ENCODE data around the gene UTF1. TPM values are rescaled to one million over a fixed set of nuclear protein-coding genes. Genes with fewer than 3 reads are reported as not detected.

The UTF1 gene
- not detected for polyA plus RNA-seq (2012; ENCODE audit: insufficient read depth, insufficient read length, low read depth)

- DNase-seq: no peak
- no peak for TF ChIP-seq CTCF (IDR thresholded peaks at IDR 0.05; ENCODE audit: low read depth, low read length)
- H3K4me1 ChIP-seq: no peaks in the 10 kb centered on the region
- H3K27me3 ChIP-seq: peaks cover 73% of the 10 kb centered on the region
- H3K9me3 ChIP-seq: no peaks in the 10 kb centered on the region
- H3K36me3 ChIP-seq: no peaks in the 10 kb centered on the region
- no peak within 1 kb of the TSS for H3K4me3 ChIP-seq (ENCODE audit: low read depth, low read length)
Observed at GRCh38 chr10:133230044-133230361, at the start of gene UTF1. Gene UTF1, plus strand, starts transcription at chr10:133230217. Its CDS starts 72 bp downstream, at chr10:133230289.

GRCh38 chr10:133180965-133181639 is 48.9 kb upstream of the UTF1 start:
- H3K36me3 ChIP-seq: no peaks in the 10 kb centered on the region
- DNase-seq: peak; percentile 2
- H3K4me1 ChIP-seq: no peaks in the 10 kb centered on the region
- no peaks in the 10 kb centered on the region for H3K9me3 ChIP-seq
- H3K4me3 ChIP-seq (ENCODE audit: low read depth, low read length): no peak overlapping the region
- H3K27me3 ChIP-seq: peaks cover 43% of the 10 kb centered on the region
- TF ChIP-seq CTCF (IDR thresholded peaks at IDR 0.05; ENCODE audit: low read depth, low read length): no peak

- Histone ChIP-seq H3K4me3 (ENCODE audit: low read depth, low read length) (no peak overlapping the region), H3K27me3 (peaks cover 53% of the 10 kb centered on the region), H3K4me1 (no peaks in the 10 kb centered on the region), H3K36me3 (no peaks in the 10 kb centered on the region), H3K9me3 (no peaks in the 10 kb centered on the region)
- DNase-seq: no peak
- no peak for TF ChIP-seq CTCF (IDR thresholded peaks at IDR 0.05; ENCODE audit: low read depth, low read length)
Observed at GRCh38 chr10:133182190-133182589, 47.8 kb upstream of the UTF1 start.

- no peak for TF ChIP-seq CTCF (IDR thresholded peaks at IDR 0.05; ENCODE audit: low read depth, low read length)
- H3K36me3 ChIP-seq: no peaks in the 10 kb centered on the region
- H3K9me3 ChIP-seq: no peaks in the 10 kb centered on the region
- no peak for DNase-seq
- no peaks in the 10 kb centered on the region for H3K4me1 ChIP-seq
- no peak overlapping the region for H3K4me3 ChIP-seq (ENCODE audit: low read depth, low read length)
- peaks cover 58% of the 10 kb centered on the region for H3K27me3 ChIP-seq
Observed at GRCh38 chr10:133182791-133183645, 47.0 kb upstream of the UTF1 start.

GRCh38 chr10:133183646-133184378 is 46.2 kb upstream of the UTF1 start:
- Histone ChIP-seq H3K36me3 (no peaks in the 10 kb centered on the region), H3K9me3 (no peaks in the 10 kb centered on the region), H3K27me3 (peaks cover 61% of the 10 kb centered on the region), H3K4me3 (ENCODE audit: low read depth, low read length) (no peak overlapping the region), H3K4me1 (no peaks in the 10 kb centered on the region)
- no peak for TF ChIP-seq CTCF (IDR thresholded peaks at IDR 0.05; ENCODE audit: low read depth, low read length)
- no peak for DNase-seq

Measured in BE2C (cell line).